T-helper 9 cell (primary cell): ENCODE results near the gene QSOX2.
A peak's percentile ranks its signal among the peaks of the same experiment; 100 is the strongest.

Experiments used
- DNase-seq: peaks from one replicate; pipeline ENCODE4 v3.0.0-alpha.2; 2020

QSOX2 gene

GRCh38 chr9:136171009-136171800 is 74.4 kb downstream of the QSOX2 start:
- DNase-seq = no peak

GRCh38 chr9:136170006-136170901 is 75.4 kb downstream of the QSOX2 start:
- peak; percentile 52 for DNase-seq

- DNase-seq = no peak
Measured at GRCh38 chr9:136169495-136169894, 76.1 kb downstream of the QSOX2 start.

GRCh38 chr9:136163248-136163850 is 82.3 kb downstream of the QSOX2 start:
- no peak for DNase-seq

- DNase-seq = no peak
Measured at GRCh38 chr9:136160995-136161610, 84.5 kb downstream of the QSOX2 start.

GRCh38 chr9:136160381-136160841 is 85.2 kb downstream of the QSOX2 start:
- DNase-seq = no peak

- DNase-seq = no peak
Measured at GRCh38 chr9:136159851-136160250, 85.8 kb downstream of the QSOX2 start.

- DNase-seq = no peak
Measured at GRCh38 chr9:136157477-136158265, 87.9 kb downstream of the QSOX2 start.
